ENCODE data around the gene ATP11B.

- TF ChIP-seq EZH2 (IDR thresholded peaks at IDR 0.05; ENCODE audit: borderline replicate concordance, low read depth, low read length, poor library complexity, severe bottlenecking) = no peak
- no peak for TF ChIP-seq CTCF (conservative IDR thresholded peaks at IDR 0.05; ENCODE audit: low read depth, low read length)
Observed at GRCh38 chr3:182919866-182920357, 126.6 kb downstream of the ATP11B start.

All from A673 (cell line).